ENCODE measurements around the gene ITGA4. TPM values are rescaled to one million over a fixed set of nuclear protein-coding genes. Genes with fewer than 3 reads are reported as not detected.

Gene ITGA4
- total RNA-seq, 1 donor from 2014 or later: 20.0 TPM

- Histone ChIP-seq H3K9ac (ENCODE audit: low read length) (no peak overlapping the region), H3K79me2 (ENCODE audit: insufficient read depth, low read length) (no peaks in the 10 kb centered on the region), H3K27me3 (ENCODE audit: insufficient read depth, low read length) (no peaks in the 10 kb centered on the region), H3K27ac (ENCODE audit: low read depth, low read length) (no peak overlapping the region), H3K36me3 (ENCODE audit: insufficient read depth, low read length) (peaks cover 7% of the 10 kb centered on the region), H3K4me1 (ENCODE audit: insufficient read depth, low read length) (no peaks in the 10 kb centered on the region), H3K4me2 (ENCODE audit: low read length) (no peak overlapping the region), H3K9me3 (ENCODE audit: insufficient read depth, low read depth, low read length) (no peaks in the 10 kb centered on the region), H3K4me3 (ENCODE audit: insufficient read depth, low read depth, low read length) (no peak overlapping the region), H4K20me1 (ENCODE audit: insufficient read depth, low read length) (no peaks in the 10 kb centered on the region), H2AFZ (ENCODE audit: low read depth, low read length) (no peak overlapping the region)
- no peak overlapping the region for H3K4me3 Mint-ChIP-seq (ENCODE audit: unreplicated experiment)
- TF ChIP-seq CTCF (IDR thresholded peaks at IDR 0.05; ENCODE audit: insufficient read depth, low read depth, low read length) (no peak), EZH2 (IDR thresholded peaks at IDR 0.05; ENCODE audit: insufficient read depth, low read length) (no peak)
- peaks cover 5% of the 10 kb centered on the region for H3K36me3 Mint-ChIP-seq (ENCODE audit: low read depth, unreplicated experiment)
- no peak for FAIRE-seq
- H3K27ac Mint-ChIP-seq (ENCODE audit: unreplicated experiment): no peak overlapping the region
- H3K9me3 Mint-ChIP-seq (ENCODE audit: unreplicated experiment): no peaks in the 10 kb centered on the region
- H3K27me3 Mint-ChIP-seq (ENCODE audit: low read depth, unreplicated experiment): no peaks in the 10 kb centered on the region
- DNase-seq (ENCODE audit: low read depth): no peak
- no peaks in the 10 kb centered on the region for H3K4me1 Mint-ChIP-seq (ENCODE audit: low read depth, unreplicated experiment)
These were observed 26.7 kb downstream of the ITGA4 start for GRCh38 chr2:181483876-181484275.

GRCh38 chr2:181484851-181485637 is 27.9 kb downstream of the ITGA4 start:
- DNase-seq (ENCODE audit: low read depth) (no peak), FAIRE-seq (no peak)
- Mint-ChIP-seq H3K9me3 (ENCODE audit: unreplicated experiment) (no peaks in the 10 kb centered on the region), H3K4me1 (ENCODE audit: low read depth, unreplicated experiment) (no peaks in the 10 kb centered on the region), H3K36me3 (ENCODE audit: low read depth, unreplicated experiment) (peaks cover 5% of the 10 kb centered on the region), H3K27me3 (ENCODE audit: low read depth, unreplicated experiment) (no peaks in the 10 kb centered on the region), H3K27ac (ENCODE audit: unreplicated experiment) (no peak overlapping the region), H3K4me3 (ENCODE audit: unreplicated experiment) (no peak overlapping the region)
- H2AFZ ChIP-seq (ENCODE audit: low read depth, low read length): no peak overlapping the region
- no peaks in the 10 kb centered on the region for H3K4me1 ChIP-seq (ENCODE audit: insufficient read depth, low read length)
- H3K36me3 ChIP-seq (ENCODE audit: insufficient read depth, low read length): peaks cover 7% of the 10 kb centered on the region
- H3K9me3 ChIP-seq (ENCODE audit: insufficient read depth, low read depth, low read length): no peaks in the 10 kb centered on the region
- H3K79me2 ChIP-seq (ENCODE audit: insufficient read depth, low read length): no peaks in the 10 kb centered on the region
- no peak overlapping the region for H3K9ac ChIP-seq (ENCODE audit: low read length)
- H3K4me3 ChIP-seq (ENCODE audit: insufficient read depth, low read depth, low read length): no peak overlapping the region
- H3K27me3 ChIP-seq (ENCODE audit: insufficient read depth, low read length): no peaks in the 10 kb centered on the region
- H3K27ac ChIP-seq (ENCODE audit: low read depth, low read length): no peak overlapping the region
- TF ChIP-seq CTCF (IDR thresholded peaks at IDR 0.05; ENCODE audit: insufficient read depth, low read depth, low read length) (no peak), EZH2 (IDR thresholded peaks at IDR 0.05; ENCODE audit: insufficient read depth, low read length) (no peak)
- no peak overlapping the region for H3K4me2 ChIP-seq (ENCODE audit: low read length)
- no peaks in the 10 kb centered on the region for H4K20me1 ChIP-seq (ENCODE audit: insufficient read depth, low read length)

GRCh38 chr2:181485638-181485946 is 28.4 kb downstream of the ITGA4 start:
- Histone ChIP-seq H3K27me3 (ENCODE audit: insufficient read depth, low read length) (no peaks in the 10 kb centered on the region), H3K9ac (ENCODE audit: low read length) (no peak overlapping the region), H2AFZ (ENCODE audit: low read depth, low read length) (no peak overlapping the region), H3K9me3 (ENCODE audit: insufficient read depth, low read depth, low read length) (no peaks in the 10 kb centered on the region), H3K4me2 (ENCODE audit: low read length) (no peak overlapping the region), H3K36me3 (ENCODE audit: insufficient read depth, low read length) (peaks cover 7% of the 10 kb centered on the region), H3K4me1 (ENCODE audit: insufficient read depth, low read length) (no peaks in the 10 kb centered on the region), H3K4me3 (ENCODE audit: insufficient read depth, low read depth, low read length) (no peak overlapping the region), H3K27ac (ENCODE audit: low read depth, low read length) (no peak overlapping the region), H3K79me2 (ENCODE audit: insufficient read depth, low read length) (no peaks in the 10 kb centered on the region), H4K20me1 (ENCODE audit: insufficient read depth, low read length) (no peaks in the 10 kb centered on the region)
- no peak for DNase-seq (ENCODE audit: low read depth)
- Mint-ChIP-seq H3K36me3 (ENCODE audit: low read depth, unreplicated experiment) (peaks cover 5% of the 10 kb centered on the region), H3K4me1 (ENCODE audit: low read depth, unreplicated experiment) (no peaks in the 10 kb centered on the region), H3K4me3 (ENCODE audit: unreplicated experiment) (no peak overlapping the region), H3K9me3 (ENCODE audit: unreplicated experiment) (no peaks in the 10 kb centered on the region), H3K27ac (ENCODE audit: unreplicated experiment) (no peak overlapping the region), H3K27me3 (ENCODE audit: low read depth, unreplicated experiment) (no peaks in the 10 kb centered on the region)
- no peak for FAIRE-seq
- TF ChIP-seq EZH2 (IDR thresholded peaks at IDR 0.05; ENCODE audit: insufficient read depth, low read length) (no peak), CTCF (IDR thresholded peaks at IDR 0.05; ENCODE audit: insufficient read depth, low read depth, low read length) (no peak)
